WERI-Rb-1 (cell line): ENCODE measurements around the gene PSMB7.
A peak's percentile ranks its signal among the peaks of the same experiment; 100 is the strongest.

Experiments used
- DNase-seq: peaks from one replicate; pipeline ENCODE4 v3.0.0-alpha.2; 2020
- H3K27ac ChIP-seq: fragments of 250-450 bp; sonication (Bioruptor Pico); 2 replicates; pipeline ENCODE4 v1.5.1; 2020; ENCODE audit warnings: mild to moderate bottlenecking, moderate library complexity
- H3K27me3 ChIP-seq: fragments of 250-450 bp; sonication (Bioruptor Pico); 2 replicates; pipeline ENCODE4 v1.5.1; 2021; ENCODE audit warnings: mild to moderate bottlenecking, low read depth, moderate library complexity; ENCODE audit not compliant: insufficient read depth, severe bottlenecking
- H3K36me3 ChIP-seq: fragments of 250-450 bp; sonication (Bioruptor Pico); 2 replicates; pipeline ENCODE4 v1.5.1; 2020; ENCODE audit warnings: mild to moderate bottlenecking, moderate library complexity
- H3K4me3 ChIP-seq: 2 replicates; pipeline ENCODE4 v1.5.1; 2011; ENCODE audit warnings: low read depth, mild to moderate bottlenecking, control low read depth, low read length
- H3K9me3 ChIP-seq: fragments of 250-450 bp; sonication (Bioruptor Pico); 2 replicates; pipeline ENCODE4 v1.5.1; 2021; ENCODE audit warnings: mild to moderate bottlenecking, moderate library complexity; ENCODE audit not compliant: severe bottlenecking
- TF ChIP-seq, protein P1 (sequence below): IDR thresholded peaks from 2 replicates; pipeline ENCODE4 v1.5.1; 2011; ENCODE audit warnings: low read depth, mild to moderate bottlenecking, control low read depth, inconsistent platforms, low read length

The PSMB7 gene

DNA sequence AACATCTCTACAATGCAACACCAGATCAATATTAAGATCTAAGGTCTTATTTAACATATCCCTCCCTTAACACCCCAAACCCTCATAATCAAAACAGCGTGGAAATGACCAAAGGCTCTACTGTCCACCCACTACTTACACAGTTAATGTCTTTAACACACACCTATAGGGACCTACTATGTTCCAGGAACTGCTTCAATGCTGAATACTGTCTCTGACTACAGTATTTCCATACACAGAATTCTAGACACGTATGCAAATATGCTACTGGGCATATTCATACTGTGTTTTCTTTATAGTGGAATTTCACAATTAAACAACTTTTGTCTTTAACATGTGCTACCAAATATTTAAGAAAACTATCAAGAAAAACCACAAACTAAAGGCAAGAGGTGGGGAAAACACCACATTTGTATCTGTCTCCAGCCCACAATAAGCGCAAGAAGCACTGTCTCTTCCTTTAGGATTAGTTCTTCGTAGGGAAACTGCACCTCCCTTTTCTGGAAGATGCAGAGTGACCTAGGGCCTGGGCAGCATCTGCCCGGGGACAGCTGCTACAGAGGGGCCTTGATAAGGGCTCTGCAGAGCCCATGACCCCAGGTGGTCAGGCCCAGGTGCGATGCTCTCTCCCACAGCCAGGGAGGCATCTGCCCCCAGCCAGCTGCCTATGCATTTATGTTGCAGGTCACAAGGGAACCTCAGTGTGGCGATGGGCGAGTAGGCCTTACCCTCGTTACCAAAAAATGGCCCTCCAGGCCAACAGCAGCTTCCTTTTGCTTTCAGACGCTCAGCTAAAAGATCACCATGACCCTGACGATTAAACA, 55.2 kb downstream of the PSMB7 start:
- H3K27me3 ChIP-seq: no peaks in the 10 kb centered on the region
- peaks cover 20% of the 10 kb centered on the region for H3K36me3 ChIP-seq
- DNase-seq: no peak
- no peaks in the 10 kb centered on the region for H3K9me3 ChIP-seq
- no peak overlapping the region for H3K27ac ChIP-seq
- TF ChIP-seq, protein P1, sequence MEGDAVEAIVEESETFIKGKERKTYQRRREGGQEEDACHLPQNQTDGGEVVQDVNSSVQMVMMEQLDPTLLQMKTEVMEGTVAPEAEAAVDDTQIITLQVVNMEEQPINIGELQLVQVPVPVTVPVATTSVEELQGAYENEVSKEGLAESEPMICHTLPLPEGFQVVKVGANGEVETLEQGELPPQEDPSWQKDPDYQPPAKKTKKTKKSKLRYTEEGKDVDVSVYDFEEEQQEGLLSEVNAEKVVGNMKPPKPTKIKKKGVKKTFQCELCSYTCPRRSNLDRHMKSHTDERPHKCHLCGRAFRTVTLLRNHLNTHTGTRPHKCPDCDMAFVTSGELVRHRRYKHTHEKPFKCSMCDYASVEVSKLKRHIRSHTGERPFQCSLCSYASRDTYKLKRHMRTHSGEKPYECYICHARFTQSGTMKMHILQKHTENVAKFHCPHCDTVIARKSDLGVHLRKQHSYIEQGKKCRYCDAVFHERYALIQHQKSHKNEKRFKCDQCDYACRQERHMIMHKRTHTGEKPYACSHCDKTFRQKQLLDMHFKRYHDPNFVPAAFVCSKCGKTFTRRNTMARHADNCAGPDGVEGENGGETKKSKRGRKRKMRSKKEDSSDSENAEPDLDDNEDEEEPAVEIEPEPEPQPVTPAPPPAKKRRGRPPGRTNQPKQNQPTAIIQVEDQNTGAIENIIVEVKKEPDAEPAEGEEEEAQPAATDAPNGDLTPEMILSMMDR: 0 out of 2 replicates have a peak, but pooled peaks have one; percentile 5
- no peak overlapping the region for H3K4me3 ChIP-seq

GRCh38 chr9:124359426-124359825, 55.8 kb downstream of the PSMB7 start:
- TF ChIP-seq, protein P1: no peak
- H3K27me3 ChIP-seq: no peaks in the 10 kb centered on the region
- H3K36me3 ChIP-seq: peaks cover 27% of the 10 kb centered on the region
- no peak overlapping the region for H3K4me3 ChIP-seq
- no peaks in the 10 kb centered on the region for H3K9me3 ChIP-seq
- H3K27ac ChIP-seq: no peak overlapping the region
- no peak for DNase-seq

GRCh38 chr9:124358631-124359030, 56.6 kb downstream of the PSMB7 start:
- peaks cover 33% of the 10 kb centered on the region for H3K36me3 ChIP-seq

GRCh38 chr9:124357721-124358361, 57.4 kb downstream of the PSMB7 start:
- no peak overlapping the region for H3K4me3 ChIP-seq
- no peaks in the 10 kb centered on the region for H3K9me3 ChIP-seq
- TF ChIP-seq, protein P1: peak; percentile 69
- peak; percentile 87 for DNase-seq
- H3K36me3 ChIP-seq: peaks cover 41% of the 10 kb centered on the region
- no peaks in the 10 kb centered on the region for H3K27me3 ChIP-seq
- H3K27ac ChIP-seq: peak overlapping the region; percentile 79

More at GRCh38 chr9:124358631-124359030, 56.6 kb downstream of the PSMB7 start:
- H3K27ac ChIP-seq: peak overlapping the region; percentile 79
- no peak for DNase-seq
- H3K9me3 ChIP-seq: no peaks in the 10 kb centered on the region
- no peaks in the 10 kb centered on the region for H3K27me3 ChIP-seq
- TF ChIP-seq, protein P1: no peak
- no peak overlapping the region for H3K4me3 ChIP-seq

- Histone ChIP-seq H3K9me3 (no peaks in the 10 kb centered on the region), H3K27me3 (no peaks in the 10 kb centered on the region), H3K27ac (no peak overlapping the region), H3K36me3 (peaks cover 48% of the 10 kb centered on the region), H3K4me3 (no peak overlapping the region)
- TF ChIP-seq, protein P1: no peak
- no peak for DNase-seq
Measured at GRCh38 chr9:124356745-124357390, 58.4 kb downstream of the PSMB7 start.
